Endothelial cell of umbilical vein (primary cell): ENCODE results near the gene ANK2. TPM values are rescaled to one million over a fixed set of nuclear protein-coding genes. Genes with fewer than 3 reads are reported as not detected.

ENCODE experiments used
- BruUV-seq: library from RNA; stranded (reverse); fragments of 400-500 nt; replicated peaks from 2 replicates; lab custom pipeline; 2021; lab: Mats Ljungman, UMichigan
- CTCF ChIA-PET: fragments of 300-600, 350-600 bp; sonication (Branson Sonifier 250); formaldehyde crosslinking; loops from one replicate; lab custom pipeline; 2021; ENCODE audit warnings: antibody characterized with exemption, inconsistent platforms; lab: Charles Lee
- POLR2A ChIA-PET: fragments of 300-600, 350-600 bp; sonication (Branson Sonifier 250); formaldehyde crosslinking; loops from one replicate; lab custom pipeline; 2021; ENCODE audit warnings: antibody characterized with exemption, inconsistent platforms; lab: Charles Lee
- DNase-seq: peaks from one replicate; pipeline ENCODE4 v3.0.0-alpha.2; 2011; ENCODE audit warnings: low read depth, low spot score
- FAIRE-seq: peaks from 2 replicates; lab custom pipeline; 2011; peaks lifted over from hg19 to GRCh38; lab: Jason Lieb, UNC
- H2AFZ ChIP-seq: 2 replicates; pipeline ENCODE4 v1.6.0; 2012; ENCODE audit warnings: low read depth, low read length, control low read depth, inconsistent platforms
- H3K27ac ChIP-seq: 2 replicates; pipeline ENCODE4 v1.5.1; 2011; ENCODE audit warnings: low read depth, mild to moderate bottlenecking, control low read depth, low read length, moderate library complexity; ENCODE audit not compliant: insufficient read depth
- H3K27me3 ChIP-seq, 2 experiments: 2 replicates each; pipeline versions ENCODE4 v1.6.0 to v1.6.1; 2011; ENCODE audit warnings: low read length in 2 of 2, mixed read lengths in 1 of 2; ENCODE audit not compliant: control insufficient read depth in 2 of 2, insufficient read depth in 2 of 2
- H3K36me3 ChIP-seq, 2 experiments: 2 replicates in 1 of 2; 3 replicates in 1 of 2; pipeline ENCODE4 v1.5.1; 2011; ENCODE audit warnings: low read length in 2 of 2, mild to moderate bottlenecking in 1 of 2, moderate library complexity in 1 of 2; ENCODE audit not compliant: control insufficient read depth in 2 of 2, insufficient read depth in 2 of 2; ENCODE audit errors: extremely low read depth in 1 of 2
- H3K4me1 ChIP-seq: 3 replicates; pipeline ENCODE4 v1.5.1; 2011; ENCODE audit warnings: mild to moderate bottlenecking, low read length; ENCODE audit not compliant: control insufficient read depth, insufficient read depth; ENCODE audit errors: extremely low read depth
- H3K4me2 ChIP-seq: 2 replicates; pipeline ENCODE4 v1.6.1; 2011; ENCODE audit warnings: low read length, control low read depth, mixed read lengths; ENCODE audit not compliant: insufficient read depth
- H3K4me3 ChIP-seq, 3 experiments: fragments of 200-600 bp in 1 of 3; sonication (generic), shearing (Covaris generic) in 1 of 3; replicated peaks in 1 of 3; 2 replicates each; pipeline ENCODE4 v1.5.1; 2011 to 2016; ENCODE audit warnings: control low read depth in 3 of 3, low read length in 3 of 3, mild to moderate bottlenecking in 2 of 3, inconsistent platforms in 1 of 3, low read depth in 1 of 3, moderate library complexity in 1 of 3; ENCODE audit not compliant: insufficient read depth in 1 of 3
- H3K79me2 ChIP-seq: 2 replicates; pipeline ENCODE4 v1.6.0; 2012; ENCODE audit warnings: low read length, inconsistent platforms; ENCODE audit not compliant: control insufficient read depth, insufficient read depth
- H3K9ac ChIP-seq: replicated peaks from 2 replicates; pipeline ENCODE3; 2011; ENCODE audit warnings: low read length, control low read depth; ENCODE audit not compliant: insufficient read depth; ENCODE audit errors: extremely low read depth
- H3K9me1 ChIP-seq: replicated peaks from 3 replicates; pipeline ENCODE4 v1.6.0; 2011; ENCODE audit warnings: mild to moderate bottlenecking, low read length; ENCODE audit not compliant: control insufficient read depth, insufficient read depth; ENCODE audit errors: extremely low read depth
- H3K9me3 ChIP-seq: replicated peaks from 2 replicates; pipeline ENCODE4 v1.5.1; 2012; ENCODE audit warnings: low read length, inconsistent platforms; ENCODE audit not compliant: control insufficient read depth, insufficient read depth
- H4K20me1 ChIP-seq: replicated peaks from 2 replicates; pipeline ENCODE3; 2011; ENCODE audit warnings: mild to moderate bottlenecking, low read length; ENCODE audit not compliant: control insufficient read depth, insufficient read depth; ENCODE audit errors: extremely low read depth
- CTCF ChIP-seq, 2 donors: IDR thresholded peaks; 1 replicate in 1 of 2; 2 replicates in 1 of 2; pipeline ENCODE4 v1.5.1; 2011; ENCODE audit warnings: low read length in 2 of 2, mild to moderate bottlenecking in 2 of 2, moderate library complexity in 2 of 2, control low read depth in 1 of 2, inconsistent platforms in 1 of 2, low read depth in 1 of 2; ENCODE audit not compliant: insufficient read depth in 1 of 2; ENCODE audit errors: extremely low read depth in 1 of 2
- EZH2 ChIP-seq: IDR thresholded peaks from 2 replicates; pipeline ENCODE4 v1.6.1; 2012; ENCODE audit warnings: borderline replicate concordance, low read depth, mild to moderate bottlenecking, moderate library complexity, low read length, inconsistent platforms; ENCODE audit not compliant: severe bottlenecking
- FOS ChIP-seq: IDR thresholded peaks from 2 replicates; pipeline ENCODE4 v1.6.1; 2011; ENCODE audit warnings: mild to moderate bottlenecking, low read length, moderate library complexity, borderline replicate concordance; ENCODE audit not compliant: insufficient read depth
- GATA2 ChIP-seq: IDR thresholded peaks from 2 replicates; pipeline ENCODE4 v1.7.0; 2011; ENCODE audit warnings: low read depth, mild to moderate bottlenecking, moderate library complexity, mixed read lengths, low read length; ENCODE audit not compliant: insufficient read length, insufficient read depth
- JUN ChIP-seq: IDR thresholded peaks from 2 replicates; pipeline ENCODE4 v1.6.1; 2011; ENCODE audit warnings: borderline replicate concordance, low read depth; ENCODE audit not compliant: insufficient read length, insufficient read depth
- MAX ChIP-seq: IDR thresholded peaks from 2 replicates; pipeline ENCODE4 v1.6.1; 2011; ENCODE audit not compliant: insufficient read depth, insufficient read length
- MYC ChIP-seq: IDR thresholded peaks from one replicate; pipeline ENCODE4 v1.6.1; 2011; ENCODE audit warnings: mild to moderate bottlenecking, low read depth, low read length
- POLR2A ChIP-seq: IDR thresholded peaks from 2 replicates; pipeline ENCODE4 v1.6.1; 2012; ENCODE audit warnings: low read depth, mild to moderate bottlenecking, control low read depth, low read length
- POLR2AphosphoS5 ChIP-seq: IDR thresholded peaks from 2 replicates; pipeline ENCODE4 v1.6.1; 2012; ENCODE audit warnings: low read depth, mild to moderate bottlenecking, control low read depth, low read length, moderate library complexity; ENCODE audit not compliant: insufficient read depth
- dilution Hi-C: fragments of 300-500 bp; cut with MboI; formaldehyde crosslinking; loops from one replicate; pipeline ENCODE4 v1.15.0; 2019; ENCODE audit warnings: low sequenced_read_pairs; ENCODE audit not compliant: extremely low pct_ligation_motif_present
- intact Hi-C: fragments of 100-400 bp; cut with micrococcal nuclease; formaldehyde crosslinking; loops from one replicate; pipeline ENCODE4 v1.10.0; 2022
- polyA plus RNA-seq, 4 experiments: library from polyadenylated mRNA; depleted of rRNA in 3 of 4; stranded (reverse) in 3 of 4; unstranded in 1 of 4; fragments of >200 nt; gene quantifications; 2 replicates each; pipeline versions ENCODE4 v1.2.1 to v1.2.3, GENCODE V29; 2011 to 2012; ENCODE audit warnings: missing spikeins in 1 of 4
- total RNA-seq: library from RNA; stranded (reverse); gene quantifications from 2 replicates; pipeline ENCODE4 v1.2.3, GENCODE V29; 2021

ANK2 gene
- total and polyA plus RNA-seq, 2 donors (not counting 3 experiments of a cell fraction or from before 2014, with no cell fraction given): not detected

GRCh38 chr4:113288696-113289095 lies 239.2 kb downstream of the ANK2 start:
- no TSS peak for BruUV-seq

More at GRCh38 chr4:113288696-113289095, 239.2 kb downstream of the ANK2 start:
- dilution Hi-C loops: no loop called here
- no peaks in the 10 kb centered on the region for H3K4me1 ChIP-seq
- no peaks in the 10 kb centered on the region for H3K9me1 ChIP-seq
- no peaks in the 10 kb centered on the region for H3K36me3 ChIP-seq
- H3K27ac ChIP-seq: no peak overlapping the region
- no peaks in the 10 kb centered on the region for H4K20me1 ChIP-seq
- H3K9me3 ChIP-seq: no peaks in the 10 kb centered on the region
- H3K79me2 ChIP-seq: no peaks in the 10 kb centered on the region
- H3K9ac ChIP-seq: no peak overlapping the region
- ChIA-PET CTCF (interaction anchor here (1.4 to 1.6 kb wide), 2 partner anchors 12 to 1096 kb away, joined by 4 to 6 read pairs; no protein-coding TSS in a partner anchor), POLR2A (no interaction called here)
- H3K27me3 ChIP-seq: no peaks in the 10 kb centered on the region
- H3K4me3 ChIP-seq: no peak overlapping the region
- no peak overlapping the region for H2AFZ ChIP-seq
- TF ChIP-seq POLR2AphosphoS5: no peak
- TF ChIP-seq FOS: no peak
- no peak for TF ChIP-seq MAX
- TF ChIP-seq JUN: no peak
- no peak for TF ChIP-seq MYC
- no peak for TF ChIP-seq CTCF (IDR thresholded peaks at IDR 0.05; ENCODE audit: extremely low read depth in 1 of 2, insufficient read depth in 1 of 2, low read depth in 1 of 2, low read length in 2 of 2)
- TF ChIP-seq POLR2A: no peak
- TF ChIP-seq GATA2: no peak
- TF ChIP-seq EZH2: no peak
- H3K4me2 ChIP-seq: no peak overlapping the region
- intact Hi-C loops: no loop called here
- no peak for DNase-seq
- FAIRE-seq: no peak
